Non-pigmented ciliary epithelial cell (primary cell): ENCODE measurements around the gene ADGRL3.

Experiments
- DNase-seq: peaks from one replicate; pipeline ENCODE4 v3.0.0-alpha.2; 2010; ENCODE audit warnings: low read depth

Gene ADGRL3

DNA sequence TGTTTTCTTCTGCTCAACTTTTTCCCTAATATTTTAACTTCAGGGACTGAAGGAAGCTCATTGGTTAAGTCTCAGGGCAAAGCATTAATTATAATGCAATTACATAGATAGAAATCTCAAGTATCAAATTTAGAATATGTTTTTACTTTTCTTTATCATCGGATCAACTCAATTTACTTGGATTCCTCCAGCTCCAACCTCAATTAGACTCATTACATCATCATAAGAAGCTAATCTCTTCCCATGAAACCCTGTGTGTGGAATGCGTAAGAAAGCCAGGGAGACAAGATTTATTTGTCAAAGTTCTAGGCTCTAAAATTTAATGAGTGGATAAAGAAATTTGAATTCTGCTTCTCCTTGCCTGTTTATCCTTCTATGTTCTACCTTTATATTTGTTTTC, 918.4 kb downstream of the ADGRL3 start:
- no peak for DNase-seq

DNA sequence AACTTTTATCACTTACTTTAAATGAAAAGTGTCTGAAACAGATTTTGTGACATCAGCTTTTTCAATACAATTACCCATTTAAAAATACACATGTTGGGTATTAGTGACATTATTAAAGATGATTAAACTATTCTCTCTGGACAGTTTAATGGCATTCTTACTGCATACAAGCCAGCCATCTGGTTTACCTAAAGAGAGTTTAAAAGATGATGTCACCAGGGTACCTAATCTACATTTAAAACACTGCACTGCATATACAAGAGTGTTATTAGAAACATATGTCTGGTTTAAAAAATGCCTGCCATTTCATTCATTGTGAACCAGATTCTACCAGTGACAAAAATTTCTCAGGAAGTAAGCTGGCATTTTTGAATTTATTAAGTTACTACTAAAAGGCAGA, 919.1 kb downstream of the ADGRL3 start:
- no peak for DNase-seq

DNA sequence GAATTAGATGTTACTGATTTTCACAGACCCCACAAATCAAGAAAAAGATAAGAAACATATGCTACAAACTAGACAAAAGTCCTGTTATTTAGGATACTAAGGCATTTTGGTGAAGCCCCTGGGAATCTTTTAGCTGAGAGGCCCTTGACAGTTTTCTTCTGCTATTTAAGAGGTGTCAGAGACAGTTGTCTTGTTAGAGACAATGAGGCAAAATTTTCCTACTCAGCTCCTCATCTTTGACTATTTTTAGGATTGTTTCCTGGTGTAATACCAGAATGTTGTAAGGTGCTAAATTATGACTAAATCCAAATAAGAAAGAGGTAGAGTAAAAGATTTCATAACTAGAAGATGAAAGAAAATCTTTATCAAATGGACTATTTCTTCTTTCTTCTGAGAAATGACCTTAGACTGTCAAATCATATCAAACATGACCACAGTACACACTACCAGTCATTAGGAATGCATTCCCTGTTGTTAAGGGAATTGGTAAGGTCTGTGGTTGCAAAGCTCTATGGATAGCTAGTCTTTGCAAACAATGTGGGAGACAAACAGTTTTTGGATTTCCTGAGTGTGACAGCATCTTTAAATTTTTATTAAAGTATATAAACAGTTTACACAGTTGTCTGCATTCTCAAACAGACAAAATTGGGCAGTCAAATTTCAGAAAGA, 926.1 kb downstream of the ADGRL3 start:
- peak; percentile 5 for DNase-seq
